HCT116 (cell line): ENCODE measurements around the gene MTA3. TPM values are rescaled to one million over a fixed set of nuclear protein-coding genes. Genes with fewer than 3 reads are reported as not detected.

Experiments used
- ATAC-seq: fragments of 200-7000 bp; cut with Tn5 transposase; 2 replicates; pipeline ENCODE4 v1.9.1; 2020; ENCODE audit warnings: mild to moderate bottlenecking, moderate library complexity
- BruUV-seq: library from RNA; stranded (reverse); fragments of 400-500 nt; replicated peaks from 2 replicates; lab custom pipeline; 2021; lab: Mats Ljungman, UMichigan
- CTCF ChIA-PET: fragments of 300-600 bp; sonication (Branson Sonifier 250); formaldehyde crosslinking; loops from one replicate; lab custom pipeline; 2021; ENCODE audit warnings: antibody characterized with exemption; lab: Charles Lee
- POLR2A ChIA-PET: fragments of 300-600, 350-600 bp; sonication (Branson Sonifier 250); formaldehyde crosslinking; loops from one replicate; lab custom pipeline; 2021; ENCODE audit warnings: antibody characterized with exemption; lab: Charles Lee
- RAD21 ChIA-PET, 2 experiments: fragments of 300-600 bp; sonication (Branson Sonifier 250); formaldehyde crosslinking; loops; one replicate each; lab custom pipeline; 2023; ENCODE audit warnings: low total read pairs in 2 of 2; ENCODE audit not compliant: uncharacterized antibody in 2 of 2, unreplicated experiment in 2 of 2, low non-redundant PET in 1 of 2; lab: Charles Lee
- DNase-seq: peaks from one replicate; pipeline ENCODE4 v3.0.0-alpha.2; 2010; ENCODE audit warnings: low read depth, low spot score
- H2AFZ ChIP-seq: fragments of 200-600 bp; shearing (Covaris generic), sonication (generic); 2 replicates; pipeline ENCODE4 v1.6.1; 2017; ENCODE audit warnings: low read depth, mixed run types, mixed read lengths, antibody characterized with exemption, low read length; ENCODE audit not compliant: poor library complexity, severe bottlenecking
- H3K27ac ChIP-seq: 2 replicates; pipeline ENCODE4 v1.5.1; 2012; ENCODE audit warnings: low read depth, low read length
- H3K27me3 ChIP-seq: fragments of 200-600 bp; sonication (generic); 2 replicates; pipeline ENCODE4 v1.6.1; 2016; ENCODE audit warnings: mixed run types, low read length, mixed read lengths; ENCODE audit not compliant: insufficient read depth
- H3K36me3 ChIP-seq, 2 experiments: fragments of 200-500 bp in 1 of 2; fragments of 200-600 bp in 1 of 2; sonication (Bioruptor generic) in 1 of 2; sonication (generic) in 1 of 2; 2 replicates each; pipeline versions ENCODE4 v1.5.1 to v1.6.1; 2014 to 2016; ENCODE audit warnings: low read length in 2 of 2, inconsistent platforms in 1 of 2, mixed read lengths in 1 of 2, mixed run types in 1 of 2; ENCODE audit not compliant: insufficient read depth in 2 of 2, control insufficient read depth in 1 of 2
- H3K4me1 ChIP-seq, 2 experiments: fragments of 200-600 bp in 1 of 2; sonication (generic) in 1 of 2; 2 replicates each; pipeline versions ENCODE4 v1.5.1 to v1.6.1; 2012 to 2017; ENCODE audit warnings: low read length in 2 of 2, inconsistent platforms in 1 of 2, mild to moderate bottlenecking in 1 of 2, mixed read lengths in 1 of 2, mixed run types in 1 of 2, moderate library complexity in 1 of 2; ENCODE audit not compliant: insufficient read depth in 2 of 2, control insufficient read depth in 1 of 2
- H3K4me2 ChIP-seq: fragments of 200-600 bp; sonication (generic); 2 replicates; pipeline ENCODE4 v1.6.1; 2017; ENCODE audit warnings: mixed run types, low read length, mixed read lengths
- H3K4me3 ChIP-seq, 2 experiments: fragments of 200-600 bp in 1 of 2; sonication (generic) in 1 of 2; replicated peaks in 1 of 2; 2 replicates each; pipeline ENCODE4 v1.5.1; 2011 to 2016; ENCODE audit warnings: low read length in 2 of 2, control low read depth in 1 of 2, low read depth in 1 of 2, mild to moderate bottlenecking in 1 of 2, mixed read lengths in 1 of 2, mixed run types in 1 of 2
- H3K79me2 ChIP-seq: fragments of 200-600 bp; sonication (generic); 2 replicates; pipeline ENCODE4 v1.6.1; 2017; ENCODE audit warnings: mild to moderate bottlenecking, mixed run types, low read length, moderate library complexity, mixed read lengths; ENCODE audit not compliant: insufficient read depth
- H3K9ac ChIP-seq: fragments of 200-600 bp; sonication (generic); 2 replicates; pipeline ENCODE4 v1.6.1; 2016; ENCODE audit warnings: low read length, mixed read lengths
- H3K9me2 ChIP-seq: fragments of 200-600 bp; sonication (generic), shearing (Covaris generic); 2 replicates; pipeline ENCODE4 v1.6.1; 2017; ENCODE audit warnings: mixed run types, mild to moderate bottlenecking, moderate library complexity; ENCODE audit not compliant: insufficient read depth
- H3K9me3 ChIP-seq, 2 experiments: fragments of 200-500 bp in 1 of 2; fragments of 200-600 bp in 1 of 2; sonication (Bioruptor generic) in 1 of 2; sonication (generic) in 1 of 2; 2 replicates each; pipeline ENCODE4 v1.6.1; 2014 to 2017; ENCODE audit warnings: low read length in 2 of 2, mixed read lengths in 2 of 2, inconsistent platforms in 1 of 2, low read depth in 1 of 2, mild to moderate bottlenecking in 1 of 2, mixed run types in 1 of 2, moderate library complexity in 1 of 2; ENCODE audit not compliant: control insufficient read depth in 1 of 2, insufficient read depth in 1 of 2
- H4K20me1 ChIP-seq: fragments of 200-600 bp; sonication (generic), shearing (Covaris generic); 2 replicates; pipeline ENCODE4 v1.6.1; 2017; ENCODE audit warnings: mixed run types, mild to moderate bottlenecking, moderate library complexity; ENCODE audit not compliant: insufficient read depth
- ATF3 ChIP-seq: IDR thresholded peaks from 2 replicates; pipeline ENCODE4 v1.6.1; 2012
- CEBPB ChIP-seq: IDR thresholded peaks from 2 replicates; pipeline ENCODE4 v1.6.1; 2012; ENCODE audit warnings: low read depth
- JUND ChIP-seq: IDR thresholded peaks from 2 replicates; pipeline ENCODE4 v1.6.1; 2012
- MAX ChIP-seq: IDR thresholded peaks from 2 replicates; pipeline ENCODE4 v1.6.1; 2012
- POLR2A ChIP-seq: IDR thresholded peaks from 2 replicates; pipeline ENCODE4 v1.7.0; 2011; ENCODE audit warnings: borderline replicate concordance; ENCODE audit not compliant: insufficient read depth, insufficient read length; ENCODE audit errors: extremely low read depth
- POLR2AphosphoS5 ChIP-seq: IDR thresholded peaks from 2 replicates; pipeline ENCODE4 v1.6.1; 2011; ENCODE audit warnings: mild to moderate bottlenecking, low read depth, low read length, moderate library complexity
- SP1 ChIP-seq: IDR thresholded peaks from 2 replicates; pipeline ENCODE4 v1.6.1; 2012; ENCODE audit warnings: low read depth
- TCF7L2 ChIP-seq: IDR thresholded peaks from 2 replicates; pipeline ENCODE4 v1.7.0; 2011; ENCODE audit warnings: borderline replicate concordance, inconsistent platforms; ENCODE audit not compliant: insufficient read depth, insufficient read length; ENCODE audit errors: extremely low read depth
- YY1 ChIP-seq: IDR thresholded peaks from 2 replicates; pipeline ENCODE4 v1.6.1; 2011; ENCODE audit warnings: low read length, low read depth, moderate library complexity, mild to moderate bottlenecking; ENCODE audit not compliant: insufficient replicate concordance; ENCODE audit errors: extremely low read depth
- intact Hi-C: fragments of 100-400 bp; cut with micrococcal nuclease; formaldehyde crosslinking; loops from 2 replicates; pipeline ENCODE4 v1.10.0; 2022
- total RNA-seq: library from RNA; stranded (reverse); gene quantifications from one replicate; pipeline ENCODE4 v1.2.1, GENCODE V29; 2021; ENCODE audit not compliant: unreplicated experiment

MTA3 gene
- total RNA-seq, 1 experiment from 2014 or later, result 46.3 TPM

- intact Hi-C loops, result no loop called here
- no peaks in the 10 kb centered on the region for H3K36me3 ChIP-seq
- POLR2A ChIA-PET, result no interaction called here
- H3K27me3 ChIP-seq, result no peaks in the 10 kb centered on the region
- CTCF ChIA-PET, result no interaction called here
- no peak for TF ChIP-seq TCF7L2
- no peak for TF ChIP-seq ATF3
- no peak for TF ChIP-seq POLR2AphosphoS5
- TF ChIP-seq MAX, result no peak
- TF ChIP-seq POLR2A, result no peak
- no peak for TF ChIP-seq SP1
- no peak for TF ChIP-seq JUND
- no peak for TF ChIP-seq CEBPB
- no peak for TF ChIP-seq YY1
- TF ChIP-seq, all 23 proteins: peak for 0
- Histone ChIP-seq H2AFZ (no peak overlapping the region), H3K9me2 (0 out of 2 replicates have a peak, but pooled peaks cover 4% of the 10 kb centered on the region), H4K20me1 (no peaks in the 10 kb centered on the region), H3K4me2 (no peak overlapping the region), H3K4me3 (no peak overlapping the region), H3K27ac (no peak overlapping the region), H3K9me3 (no peaks in the 10 kb centered on the region; a peak in 1 of 4 replicates), H3K79me2 (no peaks in the 10 kb centered on the region), H3K4me1 (peaks cover 0 to 13% of the 10 kb centered on the region in 2 experiments; a peak in 2 of 4 replicates), H3K9ac (no peak overlapping the region)
- ATAC-seq, result no peak
- RAD21 ChIA-PET, result no interaction called here
- no TSS peak for BruUV-seq
- DNase-seq, result no peak
Measured at GRCh38 chr2:42743659-42743990, 175.2 kb downstream of the MTA3 start.

- ATAC-seq, result no peak
- BruUV-seq, result no TSS peak
Measured at GRCh38 chr2:42744545-42745082, 176.2 kb downstream of the MTA3 start.

More at GRCh38 chr2:42744545-42745082, 176.2 kb downstream of the MTA3 start:
- Histone ChIP-seq H4K20me1 (no peaks in the 10 kb centered on the region), H3K36me3 (no peaks in the 10 kb centered on the region), H3K4me3 (no peak overlapping the region), H3K4me2 (no peak overlapping the region), H3K27ac (no peak overlapping the region), H3K79me2 (no peaks in the 10 kb centered on the region), H3K9ac (no peak overlapping the region), H2AFZ (no peak overlapping the region), H3K9me3 (no peaks in the 10 kb centered on the region; a peak in 1 of 4 replicates), H3K9me2 (0 out of 2 replicates have a peak, but pooled peaks cover 4% of the 10 kb centered on the region), H3K4me1 (peaks cover 0 to 13% of the 10 kb centered on the region in 2 experiments; a peak in 2 of 4 replicates), H3K27me3 (no peaks in the 10 kb centered on the region)
- RAD21 ChIA-PET, result no interaction called here
- POLR2A ChIA-PET, result no interaction called here
- TF ChIP-seq SP1 (no peak), YY1 (no peak), CEBPB (no peak)
- DNase-seq, result no peak
- intact Hi-C loops, result no loop called here
- CTCF ChIA-PET, result interaction anchor here (0.5 kb wide), 1 partner anchor 46 kb away, joined by 3 read pairs; no protein-coding TSS in a partner anchor
